Medulla oblongata (tissue), 1 donor: ENCODE results near the gene PLA2G4B.

Experiments
- DNase-seq: peaks from one replicate; pipeline ENCODE4 v3.0.0-alpha.2; 2015; ENCODE audit errors: extremely low spot score

PLA2G4B gene

GRCh38 chr15:41885841-41886240 lies 47.2 kb downstream of the PLA2G4B start:
- DNase-seq: no peak

- DNase-seq: no peak
Measured at GRCh38 chr15:41886741-41887140, 48.1 kb downstream of the PLA2G4B start.

GRCh38 chr15:41887161-41887560 lies 48.5 kb downstream of the PLA2G4B start:
- no peak for DNase-seq

DNA sequence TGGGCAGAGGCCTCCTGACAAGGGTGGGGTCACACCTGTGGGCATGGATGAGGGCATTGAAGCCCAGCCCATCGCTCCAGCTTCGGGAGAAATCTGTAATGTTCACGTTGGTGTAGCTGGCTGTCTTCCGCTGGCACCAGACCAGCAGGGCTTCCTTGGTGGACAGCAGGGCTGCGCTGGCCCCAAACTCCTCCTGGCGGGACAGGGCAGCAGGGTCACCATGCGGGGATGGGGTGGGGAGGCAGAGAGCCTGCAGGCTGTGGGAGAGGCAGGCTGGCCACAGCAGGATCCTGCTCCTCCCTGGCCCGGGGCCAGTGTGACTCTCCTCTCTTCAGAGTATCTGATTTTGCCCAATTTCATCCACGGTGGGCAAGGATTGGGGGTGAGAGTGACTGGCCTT lies 49.2 kb downstream of the PLA2G4B start:
- no peak for DNase-seq

- no peak for DNase-seq
Measured at GRCh38 chr15:41888662-41889253, 50.1 kb downstream of the PLA2G4B start.

GRCh38 chr15:41890050-41890690 lies 51.5 kb downstream of the PLA2G4B start:
- DNase-seq: no peak

DNA sequence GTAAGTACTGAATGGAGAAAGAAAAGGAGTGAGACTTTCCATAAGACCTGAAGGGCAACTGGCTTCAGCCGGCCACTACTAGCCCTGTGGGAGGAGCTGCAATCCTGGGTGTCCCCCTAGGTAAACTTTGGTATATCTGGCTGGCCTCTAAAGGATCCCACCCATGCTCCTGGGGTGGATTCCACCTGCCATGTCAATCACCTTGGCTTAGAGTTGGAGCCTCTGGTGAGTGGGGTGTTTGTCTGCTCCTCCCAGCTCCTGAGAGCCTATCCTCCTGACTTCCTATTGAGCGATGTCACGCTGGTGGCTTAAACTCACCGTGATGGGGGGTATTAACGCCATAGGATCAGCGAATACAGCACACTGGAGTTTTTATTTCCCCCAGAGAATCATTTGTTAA lies 52.6 kb downstream of the PLA2G4B start:
- DNase-seq: no peak

DNA sequence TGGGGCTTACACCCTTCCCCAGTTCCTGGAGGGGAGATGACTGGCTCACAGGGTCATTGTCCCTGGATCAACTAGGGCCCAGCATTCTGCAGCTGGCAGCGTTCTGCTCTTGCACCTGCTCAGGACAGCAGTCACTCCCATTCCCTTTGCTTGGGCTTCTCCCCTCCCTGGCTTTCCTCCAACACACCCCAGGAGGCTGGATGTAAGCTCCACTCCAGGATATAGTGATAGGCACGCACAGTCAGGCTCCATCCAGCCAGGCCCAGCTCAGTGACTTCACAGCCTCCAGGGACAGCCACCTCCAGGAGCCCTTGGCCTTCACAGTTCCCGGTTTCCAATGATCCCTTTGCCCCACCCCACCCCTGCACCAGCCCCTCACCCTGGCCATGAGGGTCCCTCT lies 53.3 kb downstream of the PLA2G4B start:
- DNase-seq: no peak

DNA sequence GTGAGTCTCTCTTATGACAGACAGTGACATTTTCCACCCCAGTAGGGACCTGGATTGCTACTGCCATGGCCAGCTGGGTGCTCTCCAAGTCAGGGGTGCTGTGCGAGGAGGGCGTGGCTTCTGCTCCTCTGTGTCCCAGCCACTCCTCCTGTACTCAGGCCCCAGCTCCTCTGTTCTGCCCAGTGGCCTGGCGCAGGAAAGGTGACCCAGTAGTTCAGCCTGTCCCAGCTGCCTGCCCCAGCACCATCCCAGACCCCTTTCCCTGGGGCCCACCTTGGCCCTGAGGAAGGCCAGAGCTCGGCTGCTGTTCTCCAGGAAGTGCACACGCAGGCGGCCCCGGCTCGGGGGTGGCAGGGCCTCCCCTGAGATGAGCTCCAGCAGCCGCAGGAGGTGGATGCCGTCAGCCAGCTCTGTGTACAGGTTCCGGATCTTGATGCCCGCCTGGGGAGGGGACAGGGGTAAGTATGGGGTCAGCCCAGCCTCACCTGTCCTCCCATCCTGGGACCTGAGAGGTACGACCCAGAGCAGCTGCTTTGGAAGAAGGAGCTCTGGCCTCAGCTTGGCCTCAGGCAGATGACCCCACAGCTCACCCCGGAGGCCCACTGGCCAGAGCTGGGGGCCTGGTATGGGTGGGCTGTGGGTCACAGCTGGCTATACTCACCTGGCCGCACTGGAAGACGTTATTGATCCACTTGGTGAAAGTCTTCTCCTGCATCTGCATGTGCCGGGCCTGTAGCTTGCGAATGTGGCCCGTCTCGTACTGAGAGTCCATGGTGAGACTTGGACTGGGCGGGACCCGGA lies 54.2 kb downstream of the PLA2G4B start:
- DNase-seq: no peak

DNA sequence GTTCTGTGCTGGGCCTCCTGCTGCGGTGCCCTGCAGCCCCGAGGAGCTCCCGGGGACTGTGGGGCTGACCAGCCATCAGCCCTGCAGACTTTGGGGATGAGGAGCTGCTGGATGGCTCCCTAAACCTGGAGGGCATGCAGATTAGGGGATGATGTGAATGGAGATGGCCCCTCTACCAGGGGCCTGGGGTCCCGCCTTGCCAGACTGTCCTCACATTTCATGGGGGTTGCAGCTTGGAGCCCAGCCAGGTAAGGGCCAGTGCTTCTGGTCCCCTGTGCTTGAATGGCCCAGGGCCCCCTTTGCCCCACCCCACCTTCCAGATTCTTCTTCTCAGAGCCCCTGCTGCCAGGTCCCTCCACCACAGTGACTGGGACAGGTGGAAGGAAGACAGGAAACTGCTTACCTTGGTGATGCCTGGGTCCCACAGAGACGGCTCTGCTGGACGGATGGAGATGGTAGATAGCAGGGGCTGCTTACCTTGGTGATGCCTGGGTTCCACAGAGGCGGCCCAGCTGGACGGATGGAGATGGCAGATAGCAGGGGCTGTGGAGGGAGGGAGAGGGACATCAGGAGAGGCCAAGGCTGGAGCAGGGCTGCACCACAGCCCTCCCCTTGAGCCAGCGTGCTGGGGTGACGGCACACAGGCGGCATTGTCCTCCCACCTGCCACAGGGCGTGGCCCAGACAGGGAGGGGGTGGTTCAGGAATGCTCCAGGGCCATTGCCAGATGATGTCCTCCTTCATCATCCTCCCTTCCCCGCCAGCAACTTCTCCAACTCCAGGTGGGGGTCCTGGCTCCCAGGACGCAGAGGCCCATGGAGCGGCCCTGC lies 55.0 kb downstream of the PLA2G4B start, which contains the start of gene SPTBN5:
TSS of gene SPTBN5 (minus strand) at position 632 of the 829 bp plus-strand sequence. CDS start at position 76, 556 bp downstream.
- DNase-seq: no peak

DNA sequence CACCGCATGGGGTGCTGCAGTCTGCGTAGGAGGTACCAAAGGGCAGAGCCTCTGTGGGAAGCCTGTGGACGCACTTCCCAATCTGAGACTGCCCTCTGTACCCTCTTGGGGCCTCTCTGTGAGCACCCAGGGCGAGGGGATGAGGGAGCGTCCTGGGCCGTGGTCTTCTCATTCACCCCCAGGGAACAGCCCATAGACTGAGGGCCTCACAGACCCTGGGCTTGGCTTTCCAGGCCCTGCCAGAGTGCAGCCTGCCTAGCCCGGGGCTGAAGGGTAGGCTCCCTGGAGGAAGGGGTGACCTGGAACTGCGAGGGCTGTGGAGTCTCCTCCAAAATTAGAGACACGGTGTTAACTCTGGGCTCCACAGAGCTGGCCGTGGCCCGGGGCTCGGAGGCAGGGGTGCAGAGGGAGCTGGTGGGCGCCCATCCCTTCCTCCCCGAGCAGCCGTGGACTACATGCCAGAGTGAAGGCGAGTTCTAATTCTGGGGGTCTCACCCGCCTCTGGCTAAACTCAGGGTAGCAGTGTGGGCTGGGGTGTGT lies 55.7 kb downstream of the PLA2G4B start:
- DNase-seq: no peak

DNA sequence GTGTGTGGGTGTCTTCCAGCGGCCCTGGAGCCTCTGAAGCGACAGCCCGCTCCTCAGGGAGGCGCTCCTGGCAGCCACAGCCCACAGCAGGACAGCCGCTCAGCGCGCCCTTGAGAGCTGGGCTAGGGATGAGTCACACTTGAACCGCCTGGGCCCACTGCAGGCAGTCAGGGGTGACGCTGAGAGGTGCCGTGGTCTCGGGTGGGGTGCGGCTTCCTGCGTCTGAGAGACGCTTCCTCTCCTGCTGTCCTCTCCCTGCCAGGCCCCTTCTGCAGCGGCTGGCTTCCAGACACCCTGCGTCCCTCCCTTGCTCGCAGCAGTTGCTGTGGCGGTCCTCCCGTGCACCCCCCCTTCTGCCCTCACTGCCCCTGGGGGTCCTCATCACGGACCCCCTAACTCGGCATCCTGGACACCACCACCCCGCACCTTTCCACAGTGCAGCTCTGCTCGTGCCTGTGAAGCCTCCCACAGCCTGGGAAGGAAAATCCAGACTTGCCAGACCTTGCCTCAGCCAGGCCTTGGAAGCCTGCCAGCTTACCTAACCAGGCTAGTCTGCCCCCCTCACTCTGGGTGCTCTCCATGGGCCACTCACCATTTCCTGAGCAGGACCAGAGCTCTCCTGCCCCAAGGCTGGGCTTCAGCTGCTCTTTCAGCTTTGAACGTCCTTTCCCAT lies 56.3 kb downstream of the PLA2G4B start:
- no peak for DNase-seq

- no peak for DNase-seq
Measured at GRCh38 chr15:41895491-41895890, 56.8 kb downstream of the PLA2G4B start.

DNA sequence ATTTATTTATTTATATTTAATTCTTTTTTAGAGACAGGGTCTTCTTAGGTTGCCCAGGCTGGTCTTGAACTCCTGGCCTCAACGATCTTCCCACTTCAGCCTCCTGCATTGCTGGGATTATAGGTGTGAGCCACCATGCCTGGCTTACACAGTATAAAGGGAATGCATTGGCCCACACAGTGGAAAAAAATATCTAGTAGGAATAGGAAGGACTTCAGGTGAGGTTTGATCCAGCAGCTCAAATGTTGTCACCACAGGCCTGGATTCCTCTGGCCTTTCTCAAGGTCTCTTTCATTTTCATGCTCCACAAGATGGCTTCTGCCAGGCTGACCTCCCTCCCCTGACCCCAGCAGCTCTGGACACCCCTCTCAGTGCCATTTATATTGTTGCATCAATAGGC lies 57.3 kb downstream of the PLA2G4B start:
- DNase-seq: no peak

GRCh38 chr15:41896566-41896965 lies 57.9 kb downstream of the PLA2G4B start:
- no peak for DNase-seq

GRCh38 chr15:41897363-41897799 lies 58.7 kb downstream of the PLA2G4B start:
- DNase-seq: no peak
